Activated effector memory CD4-positive, alpha-beta T cell treated with Interleukin-2 at 50 U/mL for 16 hours (primary cell): ENCODE results near the gene RNLS.

Source experiments
- DNase-seq: peaks from one replicate; pipeline ENCODE4 v3.0.0-alpha.2; 2020

The RNLS gene

GRCh38 chr10:88551246-88551645, 31.9 kb downstream of the RNLS start:
- DNase-seq, result no peak

- DNase-seq, result no peak
These were observed 36.6 kb downstream of the RNLS start for GRCh38 chr10:88546497-88546896.

GRCh38 chr10:88545359-88545758, 37.8 kb downstream of the RNLS start:
- no peak for DNase-seq

- no peak for DNase-seq
These were observed 38.8 kb downstream of the RNLS start for GRCh38 chr10:88544140-88544870.

- no peak for DNase-seq
These were observed 40.6 kb downstream of the RNLS start for GRCh38 chr10:88542522-88542921.

- DNase-seq, result no peak
These were observed 41.9 kb downstream of the RNLS start for GRCh38 chr10:88541116-88541626.

- DNase-seq, result no peak
These were observed 42.8 kb downstream of the RNLS start for GRCh38 chr10:88540351-88540750.

- DNase-seq, result no peak
These were observed 45.1 kb downstream of the RNLS start for GRCh38 chr10:88538048-88538447.

- DNase-seq, result no peak
These were observed 45.8 kb downstream of the RNLS start for GRCh38 chr10:88537322-88537721.

GRCh38 chr10:88536437-88536836, 46.7 kb downstream of the RNLS start:
- DNase-seq, result no peak

- no peak for DNase-seq
These were observed 48.9 kb downstream of the RNLS start for GRCh38 chr10:88534072-88534665.

- DNase-seq, result no peak
These were observed 51.6 kb downstream of the RNLS start for GRCh38 chr10:88531392-88532052.

GRCh38 chr10:88530629-88531391, 52.3 kb downstream of the RNLS start:
- DNase-seq, result no peak

- no peak for DNase-seq
These were observed 53.0 kb downstream of the RNLS start for GRCh38 chr10:88530093-88530492.

- DNase-seq, result no peak
These were observed 54.1 kb downstream of the RNLS start for GRCh38 chr10:88528806-88529570.

- DNase-seq, result no peak
These were observed 54.9 kb downstream of the RNLS start for GRCh38 chr10:88528201-88528600.

- no peak for DNase-seq
These were observed 55.9 kb downstream of the RNLS start for GRCh38 chr10:88527245-88527644.

- DNase-seq, result no peak
These were observed 56.5 kb downstream of the RNLS start for GRCh38 chr10:88526501-88527105.

GRCh38 chr10:88525371-88526069, 57.6 kb downstream of the RNLS start:
- DNase-seq, result no peak

GRCh38 chr10:88523739-88524400, 59.2 kb downstream of the RNLS start:
- no peak for DNase-seq

GRCh38 chr10:88522715-88523114, 60.4 kb downstream of the RNLS start:
- no peak for DNase-seq
